ENCODE data around the gene SVBP.

GRCh38 chr1:42788021-42788420 is 29.2 kb downstream of the SVBP start:
- no peak for TF ChIP-seq POLR2A (IDR thresholded peaks at IDR 0.05)
- TF ChIP-seq CTCF (IDR thresholded peaks at IDR 0.05 in 4 of 5, conservative IDR thresholded peaks at IDR 0.05 in 1 of 5): no peak
